HG03378 (cell line): ENCODE data around the gene GH1.

Experiments
- ATAC-seq: cut with Tn5 transposase; IDR thresholded peaks from one replicate; pipeline ENCODE4 v1.9.1; 2021; ENCODE audit warnings: mild to moderate bottlenecking, moderate library complexity; ENCODE audit not compliant: unreplicated experiment

Gene GH1

GRCh38 chr17:63945784-63946439 lies 27.3 kb upstream of the GH1 start:
- no peak for ATAC-seq

- ATAC-seq: no peak
Measured at GRCh38 chr17:63944736-63945499, 26.3 kb upstream of the GH1 start.

GRCh38 chr17:63943745-63944144 lies 25.1 kb upstream of the GH1 start:
- no peak for ATAC-seq

GRCh38 chr17:63942309-63942985 lies 23.8 kb upstream of the GH1 start:
- ATAC-seq: no peak

GRCh38 chr17:63941751-63942150 lies 23.1 kb upstream of the GH1 start:
- ATAC-seq: no peak

GRCh38 chr17:63941162-63941561 lies 22.5 kb upstream of the GH1 start:
- no peak for ATAC-seq

GRCh38 chr17:63940584-63940983 lies 21.9 kb upstream of the GH1 start:
- no peak for ATAC-seq

- no peak for ATAC-seq
Measured at GRCh38 chr17:63939884-63940283, 21.2 kb upstream of the GH1 start.

- no peak for ATAC-seq
Measured at GRCh38 chr17:63939401-63939800, 20.8 kb upstream of the GH1 start.

GRCh38 chr17:63937920-63938319 lies 19.3 kb upstream of the GH1 start:
- ATAC-seq: no peak

GRCh38 chr17:63937319-63937718 lies 18.7 kb upstream of the GH1 start:
- no peak for ATAC-seq

GRCh38 chr17:63934183-63935112 lies 15.8 kb upstream of the GH1 start:
- no peak for ATAC-seq

GRCh38 chr17:63933598-63933997 lies 15.0 kb upstream of the GH1 start:
- ATAC-seq: no peak

- peak; percentile 7 for ATAC-seq
Measured at GRCh38 chr17:63932721-63933120, 14.1 kb upstream of the GH1 start.

GRCh38 chr17:63931981-63932561 lies 13.4 kb upstream of the GH1 start, which contains the start of gene CD79B:
Gene CD79B (minus strand): TSS chr17:63932331. CDS start chr17:63932261, 70 bp downstream.
- peak; percentile 71 for ATAC-seq

- ATAC-seq: no peak
Measured at GRCh38 chr17:63930951-63931575, 12.4 kb upstream of the GH1 start.

- ATAC-seq: no peak
Measured at GRCh38 chr17:63929860-63930766, 11.5 kb upstream of the GH1 start.

- ATAC-seq: no peak
Measured at GRCh38 chr17:63928966-63929695, 10.5 kb upstream of the GH1 start.
